ENCODE results near the gene TMC2. TPM values are rescaled to one million over a fixed set of nuclear protein-coding genes. Genes with fewer than 3 reads are reported as not detected.

TMC2 gene
- total and polyA plus RNA-seq, 2 of the 4 experiments (the other 2 are of a cell fraction) = not detected

- H2BK120ac ChIP-seq (ENCODE audit: low read depth, low read length) = no peak overlapping the region
- H3K56ac ChIP-seq (ENCODE audit: extremely low read depth, insufficient read depth, low read length) = no peak overlapping the region
- no peak overlapping the region for H4K5ac ChIP-seq (ENCODE audit: low read depth, low read length)
- POLR2A ChIA-PET (ENCODE audit: unreplicated experiment) = no interaction called here
- intact Hi-C loops (cut with micrococcal nuclease) (no loop called here), dilution Hi-C loops (cut with HindIII; ENCODE audit: low sequenced_read_pairs, unreplicated experiment) (no loop called here), in situ Hi-C loops (cut with MboI; ENCODE audit: low sequenced_read_pairs) (no loop called here)
- no peak overlapping the region for H2BK15ac ChIP-seq (ENCODE audit: low read depth, low read length)
- no peaks in the 10 kb centered on the region for H3K9me1 ChIP-seq (ENCODE audit: insufficient read depth, low read length)
- H2BK5ac ChIP-seq (ENCODE audit: low read depth, low read length, poor library complexity, severe bottlenecking) = no peak overlapping the region
- no peaks in the 10 kb centered on the region for H4K20me1 ChIP-seq (ENCODE audit: insufficient read depth, low read length)
- H3K79me1 ChIP-seq (ENCODE audit: low read depth in 1 of 2, low read length in 2 of 2) = no peaks in the 10 kb centered on the region
- no peak overlapping the region for H2AFZ ChIP-seq (replicated peaks; ENCODE audit: low read length, poor library complexity)
- TF ChIP-seq MXI1 (IDR thresholded peaks at IDR 0.05; ENCODE audit: borderline replicate concordance, low read depth, low read length) = no peak
- no peak for TF ChIP-seq MAFK (IDR thresholded peaks at IDR 0.05; ENCODE audit: low read depth, low read length)
- no peak for TF ChIP-seq ELK1 (IDR thresholded peaks at IDR 0.05; ENCODE audit: borderline replicate concordance, low read depth, low read length)
- TF ChIP-seq NFE2L2 (IDR thresholded peaks at IDR 0.05; ENCODE audit: low read depth, low read length) = no peak
- TF ChIP-seq FOS (IDR thresholded peaks at IDR 0.05; ENCODE audit: low read depth, low read length) = no peak
- TF ChIP-seq CEBPB (IDR thresholded peaks at IDR 0.05; ENCODE audit: low read depth, low read length) = no peak
- TF ChIP-seq USF2 (IDR thresholded peaks at IDR 0.05; ENCODE audit: low read depth, low read length) = no peak
- TF ChIP-seq SMC3 (IDR thresholded peaks at IDR 0.05; ENCODE audit: low read depth, low read length) = no peak
- TF ChIP-seq RFX5 (IDR thresholded peaks at IDR 0.05; ENCODE audit: low read depth, low read length) = no peak
- TF ChIP-seq, protein P1, sequence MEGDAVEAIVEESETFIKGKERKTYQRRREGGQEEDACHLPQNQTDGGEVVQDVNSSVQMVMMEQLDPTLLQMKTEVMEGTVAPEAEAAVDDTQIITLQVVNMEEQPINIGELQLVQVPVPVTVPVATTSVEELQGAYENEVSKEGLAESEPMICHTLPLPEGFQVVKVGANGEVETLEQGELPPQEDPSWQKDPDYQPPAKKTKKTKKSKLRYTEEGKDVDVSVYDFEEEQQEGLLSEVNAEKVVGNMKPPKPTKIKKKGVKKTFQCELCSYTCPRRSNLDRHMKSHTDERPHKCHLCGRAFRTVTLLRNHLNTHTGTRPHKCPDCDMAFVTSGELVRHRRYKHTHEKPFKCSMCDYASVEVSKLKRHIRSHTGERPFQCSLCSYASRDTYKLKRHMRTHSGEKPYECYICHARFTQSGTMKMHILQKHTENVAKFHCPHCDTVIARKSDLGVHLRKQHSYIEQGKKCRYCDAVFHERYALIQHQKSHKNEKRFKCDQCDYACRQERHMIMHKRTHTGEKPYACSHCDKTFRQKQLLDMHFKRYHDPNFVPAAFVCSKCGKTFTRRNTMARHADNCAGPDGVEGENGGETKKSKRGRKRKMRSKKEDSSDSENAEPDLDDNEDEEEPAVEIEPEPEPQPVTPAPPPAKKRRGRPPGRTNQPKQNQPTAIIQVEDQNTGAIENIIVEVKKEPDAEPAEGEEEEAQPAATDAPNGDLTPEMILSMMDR (conservative IDR thresholded peaks at IDR 0.05; ENCODE audit: low read depth, low read length) = no peak
- no peak for TF ChIP-seq POLR2A (IDR thresholded peaks at IDR 0.05; ENCODE audit: low read depth, low read length)
- DNase-seq = no peak
- no CpG with 5 or more reads among the region's 5 CpGs for WGBS, 2 experiments (ENCODE audit: extremely low coverage in 2 of 2, insufficient read length in 1 of 2)
- no peak overlapping the region for H4K91ac ChIP-seq (ENCODE audit: insufficient read depth, low read depth, low read length)
- H3K27ac ChIP-seq (ENCODE audit: insufficient read depth, low read length) = no peak overlapping the region
- ATAC-seq (ENCODE audit: low read depth) = no peak
- no peaks in the 10 kb centered on the region for H3K4me1 ChIP-seq (ENCODE audit: control insufficient read depth, insufficient read depth, low read length)
- no peak overlapping the region for H2BK20ac ChIP-seq (ENCODE audit: low read depth, low read length)
- BruUV-seq (replicated peaks) = no TSS peak
- H3K36me3 ChIP-seq (ENCODE audit: control insufficient read depth, insufficient read depth, low read length) = no peaks in the 10 kb centered on the region
- H3K4ac ChIP-seq (ENCODE audit: low read depth, low read length) = no peak overlapping the region
- H3K23ac ChIP-seq (ENCODE audit: low read depth, low read length) = no peak overlapping the region
- H3K27me3 ChIP-seq (ENCODE audit: control insufficient read depth, insufficient read depth, low read length) = peaks cover 4% of the 10 kb centered on the region; the same call in 1 of the 2 replicates
- no peak overlapping the region for H3K9ac ChIP-seq (ENCODE audit: low read depth, low read length)
- no peak overlapping the region for H3K4me2 ChIP-seq (ENCODE audit: low read depth, low read length)
- H3K4me3 ChIP-seq (ENCODE audit: insufficient read depth, low read depth, low read length) = no peak overlapping the region
- H4K8ac ChIP-seq (ENCODE audit: low read depth in 2 of 2, low read length in 2 of 2) = no peak overlapping the region
- H3K14ac ChIP-seq (replicated peaks; ENCODE audit: low read depth, low read length) = no peak overlapping the region
- CTCF ChIA-PET = interaction anchor here (0.6 to 0.8 kb wide), 2 partner anchors 15 to 978 kb away, joined by 3 to 4 read pairs; no protein-coding TSS in a partner anchor
- H2AK9ac ChIP-seq (replicated peaks; ENCODE audit: low read depth, low read length, poor library complexity) = no peak overlapping the region
- H3K9me3 ChIP-seq (ENCODE audit: control insufficient read depth, insufficient read depth, low read length) = no peaks in the 10 kb centered on the region
- no peak overlapping the region for H2AK5ac ChIP-seq (ENCODE audit: low read depth, low read length)
- H3K18ac ChIP-seq (ENCODE audit: low read depth, low read length) = no peak overlapping the region
Observed at GRCh38 chr20:2599288-2600006, 63.1 kb downstream of the TMC2 start.
